Heart right ventricle (tissue), 16 donors: ENCODE data around the gene PCIF1. TPM values are rescaled to one million over a fixed set of nuclear protein-coding genes. Genes with fewer than 3 reads are reported as not detected.
"Not testable (repeated sequence)": the region's sequence is repeated elsewhere in the genome, so short reads cannot be mapped to it uniquely, and the experiment has no call there.

Source experiments
- ATAC-seq, 8 donors: fragments of 200-7000 bp; cut with Tn5 transposase; one replicate each; pipeline ENCODE4 v1.9.1; 2020; ENCODE audit warnings: mild to moderate bottlenecking in 8 of 8, moderate library complexity in 8 of 8, moderate number of reproducible peaks in 1 of 8
- DNase-seq, 2 donors: peaks; one replicate each; pipeline ENCODE4 v3.0.0-alpha.2; 2020
- H3K27ac ChIP-seq, 10 donors: fragments of 200-600 bp; sonication (generic) in 2 of 10; one replicate each; pipeline versions ENCODE4 v1.5.0 to v1.8.0; 2020 to 2022; ENCODE audit warnings: mild to moderate bottlenecking in 3 of 10
- H3K27me3 ChIP-seq, 7 donors: fragments of 200-600 bp; one replicate each; pipeline ENCODE4 v1.8.0; 2021 to 2022; ENCODE audit warnings: mild to moderate bottlenecking in 2 of 7
- H3K36me3 ChIP-seq, 9 donors: fragments of 200-600 bp; sonication (generic) in 1 of 9; one replicate each; pipeline versions ENCODE4 v1.5.0 to v1.8.0; 2020 to 2022; ENCODE audit warnings: mild to moderate bottlenecking in 2 of 9
- H3K4me1 ChIP-seq, 9 donors: fragments of 200-600 bp; sonication (generic) in 1 of 9; one replicate each; pipeline versions ENCODE4 v1.5.0 to v1.8.0; 2020 to 2022; ENCODE audit warnings: mild to moderate bottlenecking in 4 of 9
- H3K4me3 ChIP-seq, 10 donors: fragments of 200-600 bp; sonication (generic) in 2 of 10; one replicate each; pipeline versions ENCODE4 v1.5.0 to v1.8.0; 2020 to 2022; ENCODE audit warnings: mild to moderate bottlenecking in 7 of 10, moderate library complexity in 2 of 10
- H3K9me3 ChIP-seq, 11 donors: fragments of 200-600 bp in 10 of 11; sonication (generic) in 2 of 11; one replicate each; pipeline versions ENCODE4 v1.5.0 to v1.8.0; 2013 to 2022; ENCODE audit warnings: mild to moderate bottlenecking in 2 of 11, control low read depth in 1 of 11, moderate library complexity in 1 of 11
- WGBS, 2 donors: extraction: QIAGEN DNeasy Blood & Tissue Kit; methylation state at CpG; one replicate each; pipeline ENCODE4 v1.1.7; 2013; ENCODE audit warnings: inconsistent platforms in 1 of 2; 5-methylcytosine and 5-hydroxymethylcytosine counted together
- intact Hi-C, 10 donors: fragments of 100-400 bp; cut with DNase I; formaldehyde crosslinking; loops; one replicate each; pipeline versions ENCODE4 v1.11.1 to v1.14.2; 2022
- polyA plus RNA-seq, 2 donors: library from polyadenylated mRNA; stranded (reverse); fragments of 200-250 nt; gene quantifications; one replicate each; pipeline ENCODE4 v1.2.3, GENCODE V29; 2013
- total RNA-seq, 10 donors: library from RNA; stranded (reverse); fragmentation: NEBNext Ultra II Directional in 3 of 10; extraction: Animal tissue kit (Norgen Biotek cat#: 25700) in 3 of 10; gene quantifications; one replicate each; pipeline versions ENCODE4 v1.2.1 to v1.2.4, GENCODE V29; 2021 to 2023
- TF ChIP-seq, protein P1 (sequence below), 9 donors: fragments of 200-600 bp; sonication (generic) in 2 of 9; IDR thresholded peaks; one replicate each; pipeline versions ENCODE4 v1.5.0 to v1.8.0; 2021 to 2022; ENCODE audit warnings: antibody characterized with exemption in 9 of 9, mild to moderate bottlenecking in 5 of 9, moderate library complexity in 1 of 9
- donor health status: Arrhythmogenic right ventricular cardiomyopathy.
- donor health status: ischemic (EF 13 %, LVEDD 7.1; RV severe dilation, severe dysfunction).
- donor health status: healthy with polysubstance abuse.
- donor health status: DM: no; HTN: yes; CAD: no.
- donor health status: DM: no; HTN: no; CAD: no.
- donor health status: ischemic (EF 25% LVEDD 6.9; RV normal size, moderate dysfunction).
- donor health status: ischemic (EF 25% LVEDD 5.7; RV mildly dilated, moderate dysfunction).
- donor health status: healthy.
- donor health status: DM: yes; HTN: yes; CAD: no.
- donor health status: Ischemic cardiomyopathy.
- donor health status: ischemic (EF 35%, LVEDD 5.7; RV mildly dilated, moderate dysfunction).
- donor health status: nonischemic (EF 11% LVEDD 7.7; RV severe dilation, severe dysfunction).
- donor health status: DM: yes; HTN: yes; CAD: no.
- donor health status: PGD.
- donor health status: ischemic (EF 29% LVEDD 5.4; RV normal size, mild dysfunction).
- donor health status: nonischemic (EF 23%, LVEDD 6.1; RV moderate dilation, normal function).

The PCIF1 gene
- total and polyA plus RNA-seq, 12 donors = 20.8 to 33.1 (median 27.4) TPM

DNA sequence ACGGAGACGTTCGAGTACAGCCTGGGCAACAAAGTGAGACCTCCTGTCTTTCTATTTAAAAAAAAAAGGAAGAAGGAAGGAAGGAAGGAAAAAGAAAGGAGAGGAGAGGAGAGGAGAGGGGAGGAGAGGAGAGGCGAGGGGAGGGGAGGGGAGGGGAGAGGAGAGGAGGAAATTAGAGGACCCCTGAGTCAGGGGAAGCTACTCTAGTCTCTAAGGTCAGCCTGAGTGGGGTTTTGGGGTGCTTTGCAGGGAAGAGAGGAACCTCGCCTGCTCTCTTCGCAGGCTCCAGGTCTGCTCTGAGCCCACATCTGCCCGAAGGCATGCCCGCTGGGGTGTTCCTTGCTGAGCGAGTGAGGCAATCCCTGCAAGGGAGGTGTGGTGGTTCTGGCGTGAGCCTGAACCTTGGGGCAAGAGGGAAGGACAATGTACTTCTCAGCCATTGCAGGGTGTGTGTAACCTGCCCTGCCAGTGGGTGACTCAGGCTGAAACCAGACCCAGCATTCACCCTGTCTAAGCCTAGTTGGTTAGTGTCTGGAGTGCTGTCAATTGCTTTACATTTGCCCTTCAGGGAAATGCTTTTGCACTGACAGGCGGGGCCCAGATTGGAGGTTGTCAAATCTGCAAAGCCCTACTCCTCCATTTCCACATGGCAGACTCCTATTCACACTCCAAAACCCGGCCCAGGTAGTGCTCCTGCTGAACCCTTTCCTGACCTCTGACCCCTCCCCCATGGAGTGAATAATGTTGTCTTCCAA lies 58.9 kb downstream of the PCIF1 start:
- Histone ChIP-seq H3K27ac (no peak overlapping the region), H3K9me3 (no peaks in the 10 kb centered on the region), H3K4me1 (peaks cover 0 to 21% (median 0%) of the 10 kb centered on the region in 9 donors), H3K36me3 (no peaks in the 10 kb centered on the region), H3K27me3 (peaks cover 6 to 84% (median 60%) of the 10 kb centered on the region in 7 donors), H3K4me3 (no peak overlapping the region)
- peak in 1 of 8 donors; percentile 38 for ATAC-seq
- DNase-seq = no peak
- WGBS, 2 donors = 64 to 65% methylated on average over 12 of the region's 12 CpGs
- intact Hi-C loops = no loop called here
- TF ChIP-seq, protein P1, sequence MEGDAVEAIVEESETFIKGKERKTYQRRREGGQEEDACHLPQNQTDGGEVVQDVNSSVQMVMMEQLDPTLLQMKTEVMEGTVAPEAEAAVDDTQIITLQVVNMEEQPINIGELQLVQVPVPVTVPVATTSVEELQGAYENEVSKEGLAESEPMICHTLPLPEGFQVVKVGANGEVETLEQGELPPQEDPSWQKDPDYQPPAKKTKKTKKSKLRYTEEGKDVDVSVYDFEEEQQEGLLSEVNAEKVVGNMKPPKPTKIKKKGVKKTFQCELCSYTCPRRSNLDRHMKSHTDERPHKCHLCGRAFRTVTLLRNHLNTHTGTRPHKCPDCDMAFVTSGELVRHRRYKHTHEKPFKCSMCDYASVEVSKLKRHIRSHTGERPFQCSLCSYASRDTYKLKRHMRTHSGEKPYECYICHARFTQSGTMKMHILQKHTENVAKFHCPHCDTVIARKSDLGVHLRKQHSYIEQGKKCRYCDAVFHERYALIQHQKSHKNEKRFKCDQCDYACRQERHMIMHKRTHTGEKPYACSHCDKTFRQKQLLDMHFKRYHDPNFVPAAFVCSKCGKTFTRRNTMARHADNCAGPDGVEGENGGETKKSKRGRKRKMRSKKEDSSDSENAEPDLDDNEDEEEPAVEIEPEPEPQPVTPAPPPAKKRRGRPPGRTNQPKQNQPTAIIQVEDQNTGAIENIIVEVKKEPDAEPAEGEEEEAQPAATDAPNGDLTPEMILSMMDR (IDR thresholded peaks at IDR 0.05) = no peak

GRCh38 chr20:45994761-45995493 lies 60.4 kb downstream of the PCIF1 start:
- intact Hi-C loops = no loop called here
- DNase-seq = no peak
- no peaks in the 10 kb centered on the region for H3K9me3 ChIP-seq
- peaks cover 6 to 85% (median 64%) of the 10 kb centered on the region in 7 donors for H3K27me3 ChIP-seq
- H3K36me3 ChIP-seq = no peaks in the 10 kb centered on the region
- ATAC-seq = no peak
- H3K27ac ChIP-seq = no peak overlapping the region
- H3K4me3 ChIP-seq = no peak overlapping the region
- WGBS, 2 donors = 57 to 60% methylated on average over 9 of the region's 9 CpGs
- TF ChIP-seq, protein P1 (IDR thresholded peaks at IDR 0.05) = no peak
- peaks cover 0 to 36% (median 0%) of the 10 kb centered on the region in 9 donors for H3K4me1 ChIP-seq

GRCh38 chr20:45995495-45996097 lies 61.1 kb downstream of the PCIF1 start:
- intact Hi-C loops, DNase-seq, H3K36me3 ChIP-seq, H3K27ac ChIP-seq, H3K4me3 ChIP-seq, H3K9me3 ChIP-seq, ATAC-seq: not testable (repeated sequence)
- Histone ChIP-seq H3K4me1 (peaks cover 0 to 43% (median 4%) of the 10 kb centered on the region in 9 donors), H3K27me3 (peaks cover 6 to 85% (median 59%) of the 10 kb centered on the region in 7 donors)
- WGBS, 2 donors = 74 to 76% methylated on average over 6 of the region's 6 CpGs

- no peak overlapping the region for H3K27ac ChIP-seq
- intact Hi-C loops = no loop called here
- WGBS, 2 donors = 31 to 45% methylated on average over 3 of the region's 3 CpGs
- TF ChIP-seq, protein P1 (IDR thresholded peaks at IDR 0.05) = no peak
- no peak overlapping the region for H3K4me3 ChIP-seq
- H3K4me1 ChIP-seq = peaks cover 0 to 52% (median 7%) of the 10 kb centered on the region in 9 donors
- DNase-seq (no peak), ATAC-seq (no peak)
- no peaks in the 10 kb centered on the region for H3K9me3 ChIP-seq
- no peaks in the 10 kb centered on the region for H3K36me3 ChIP-seq
- peaks cover 0 to 80% (median 60%) of the 10 kb centered on the region in 7 donors for H3K27me3 ChIP-seq
These were observed 62.7 kb downstream of the PCIF1 start for GRCh38 chr20:45997187-45997586.

Other genes with a start within 250 kb of the PCIF1 start
- not detected for gene WFDC13, start 232.6 kb upstream of the PCIF1 start, total RNA-seq
- gene WFDC13, start 232.6 kb upstream of the PCIF1 start, polyA plus RNA-seq = not detected
- not detected for gene WFDC10B, start 229.7 kb upstream of the PCIF1 start, total RNA-seq
- gene WFDC10B, start 229.7 kb upstream of the PCIF1 start, polyA plus RNA-seq = not detected
- gene SPINT4, start 212.3 kb upstream of the PCIF1 start, total RNA-seq = not detected
- not detected for gene SPINT4, start 212.3 kb upstream of the PCIF1 start, polyA plus RNA-seq
- gene WFDC3, start 142.8 kb upstream of the PCIF1 start, total RNA-seq = 1 to 10 TPM in 3 of 10 donors, under 1 TPM in 3, not detected in 4; 0.49 to 2.3 (median 0.99) TPM
- gene WFDC3, start 142.8 kb upstream of the PCIF1 start, polyA plus RNA-seq = under 1 TPM; 0.44 to 0.75 TPM
- gene DNTTIP1, start 142.7 kb upstream of the PCIF1 start, total RNA-seq = 10 to 100 TPM; 13.8 to 32.2 (median 23.3) TPM
- gene DNTTIP1, start 142.7 kb upstream of the PCIF1 start, polyA plus RNA-seq = 10 to 100 TPM; 18.4 to 33.5 TPM
- gene UBE2C, start 122.0 kb upstream of the PCIF1 start, total RNA-seq = 1 to 10 TPM in 6 of 10 donors, under 1 TPM in 2, not detected in 2; 0.40 to 8.6 (median 1.3) TPM
- under 1 TPM; 0.37 to 0.54 TPM for gene UBE2C, start 122.0 kb upstream of the PCIF1 start, polyA plus RNA-seq
- under 1 TPM in 1 of 10 donors, not detected in 9; 0.44 TPM for gene TNNC2, start 107.4 kb upstream of the PCIF1 start, total RNA-seq
- under 1 TPM; 0.59 to 0.88 TPM for gene TNNC2, start 107.4 kb upstream of the PCIF1 start, polyA plus RNA-seq
- gene SNX21, start 100.9 kb upstream of the PCIF1 start, total RNA-seq = 10 to 100 TPM; 15.4 to 27.0 (median 19.3) TPM
- gene SNX21, start 100.9 kb upstream of the PCIF1 start, polyA plus RNA-seq = 10 to 100 TPM; 15.8 to 18.0 TPM
- 10 to 100 TPM; 21.3 to 34.1 (median 27.4) TPM for gene ACOT8, start 77.3 kb upstream of the PCIF1 start, total RNA-seq
- gene ACOT8, start 77.3 kb upstream of the PCIF1 start, polyA plus RNA-seq = 10 to 100 TPM; 39.9 to 46.6 TPM
- 1 to 10 TPM; 1.4 to 2.5 (median 2.0) TPM for gene ZSWIM3, start 77.1 kb upstream of the PCIF1 start, total RNA-seq
- gene ZSWIM3, start 77.1 kb upstream of the PCIF1 start, polyA plus RNA-seq = 1 to 10 TPM; 1.5 to 1.6 TPM
- gene ZSWIM1, start 53.5 kb upstream of the PCIF1 start, total RNA-seq = 10 to 100 TPM in 6 of 10 donors, 1 to 10 TPM in 4; 9.2 to 12.0 (median 10.4) TPM
- gene ZSWIM1, start 53.5 kb upstream of the PCIF1 start, polyA plus RNA-seq = 1 to 10 TPM; 3.8 to 4.9 TPM
- gene SPATA25, start 47.1 kb upstream of the PCIF1 start, total RNA-seq = 1 to 10 TPM; 1.0 to 3.1 (median 2.0) TPM
- gene SPATA25, start 47.1 kb upstream of the PCIF1 start, polyA plus RNA-seq = 1 to 10 TPM in 1 of 2 donors, under 1 TPM in 1; 0.65 to 4.3 TPM
- 10 to 100 TPM in 1 of 10 donors, 1 to 10 TPM in 9; 6.2 to 11.1 (median 8.3) TPM for gene NEURL2, start 43.5 kb upstream of the PCIF1 start, total RNA-seq
- gene NEURL2, start 43.5 kb upstream of the PCIF1 start, polyA plus RNA-seq = 1 to 10 TPM; 3.3 to 7.2 TPM
- 100 to 1,000 TPM in 8 of 10 donors, 10 to 100 TPM in 2; 75.1 to 173 (median 112) TPM for gene CTSA, start 43.3 kb upstream of the PCIF1 start, total RNA-seq
- gene CTSA, start 43.3 kb upstream of the PCIF1 start, polyA plus RNA-seq = 10 to 100 TPM; 77.4 to 98.7 TPM
- gene PLTP, start 22.5 kb upstream of the PCIF1 start, total RNA-seq = 100 to 1,000 TPM in 2 of 10 donors, 10 to 100 TPM in 8; 10.7 to 230 (median 32.7) TPM
- 10 to 100 TPM; 39.2 to 55.8 TPM for gene PLTP, start 22.5 kb upstream of the PCIF1 start, polyA plus RNA-seq
- 10 to 100 TPM in 1 of 10 donors, 1 to 10 TPM in 9; 6.1 to 11.6 (median 7.3) TPM for gene ZNF335, start 37.5 kb downstream of the PCIF1 start, total RNA-seq
- gene ZNF335, start 37.5 kb downstream of the PCIF1 start, polyA plus RNA-seq = 10 to 100 TPM in 1 of 2 donors, 1 to 10 TPM in 1; 4.9 to 13.1 TPM
- 10 to 100 TPM in 1 of 10 donors, 1 to 10 TPM in 1, under 1 TPM in 8; 0.47 to 10.6 (median 0.86) TPM for gene MMP9, start 74.2 kb downstream of the PCIF1 start, total RNA-seq
- under 1 TPM; 0.15 to 0.26 TPM for gene MMP9, start 74.2 kb downstream of the PCIF1 start, polyA plus RNA-seq
- 1 to 10 TPM in 1 of 10 donors, under 1 TPM in 2, not detected in 7; 0.28 to 1.3 (median 0.87) TPM for gene SLC12A5, start 94.5 kb downstream of the PCIF1 start, total RNA-seq
- gene SLC12A5, start 94.5 kb downstream of the PCIF1 start, polyA plus RNA-seq = 1 to 10 TPM in 1 of 2 donors, not detected in 1; 1.2 TPM
- gene NCOA5, start 155.3 kb downstream of the PCIF1 start, total RNA-seq = 10 to 100 TPM; 10.3 to 22.5 (median 11.6) TPM
- 1 to 10 TPM; 7.6 to 8.4 TPM for gene NCOA5, start 155.3 kb downstream of the PCIF1 start, polyA plus RNA-seq
- gene CD40, start 183.6 kb downstream of the PCIF1 start, total RNA-seq = 10 to 100 TPM in 1 of 10 donors, 1 to 10 TPM in 9; 2.6 to 25.0 (median 5.9) TPM
- gene CD40, start 183.6 kb downstream of the PCIF1 start, polyA plus RNA-seq = 1 to 10 TPM; 7.9 to 9.3 TPM